Measurements from ENCODE around the gene ADK. TPM values are rescaled to one million over a fixed set of nuclear protein-coding genes. Genes with fewer than 3 reads are reported as not detected.

ADK gene
- total RNA-seq, 2 experiments from 2014 or later = 26.4 to 31.1 TPM

- Histone ChIP-seq H3K9me2 (ENCODE audit: insufficient read depth, low read length) (no peaks in the 10 kb centered on the region), H2AFZ (ENCODE audit: low read length) (no peak overlapping the region), H3K36me3 (ENCODE audit: insufficient read depth, low read length) (no peaks in the 10 kb centered on the region), H4K20me1 (ENCODE audit: insufficient read depth, low read length) (no peaks in the 10 kb centered on the region), H3K27ac (ENCODE audit: low read depth, low read length, poor library complexity, severe bottlenecking) (no peak overlapping the region), H3K79me2 (ENCODE audit: insufficient read depth, low read depth, low read length) (no peaks in the 10 kb centered on the region), H3K4me3 (ENCODE audit: low read depth, low read length, poor library complexity, severe bottlenecking) (no peak overlapping the region), H3K9me3 (ENCODE audit: low read length) (no peaks in the 10 kb centered on the region), H3K4me1 (ENCODE audit: insufficient read depth, low read length, poor library complexity, severe bottlenecking) (no peaks in the 10 kb centered on the region), H3K4me2 (ENCODE audit: low read length) (no peak overlapping the region)
- intact Hi-C loops (cut with micrococcal nuclease; ENCODE audit: unreplicated experiment) = no loop called here
- no peak for DNase-seq (ENCODE audit: low spot score)
- POLR2A ChIA-PET = interaction anchor here (0.5 to 0.8 kb wide), 2 partner anchors 222 to 1976 kb away, joined by 3 to 5 read pairs; no protein-coding TSS in a partner anchor
- CTCF ChIA-PET (ENCODE audit: unreplicated experiment) = no interaction called here
- TF ChIP-seq EZH2phosphoT487 (IDR thresholded peaks at IDR 0.05; ENCODE audit: borderline replicate concordance, low read depth, low read length) = no peak
- TF ChIP-seq CTCF (conservative IDR thresholded peaks at IDR 0.05; ENCODE audit: low read length) = no peak
- no TSS peak for BruUV-seq (replicated peaks)
Observed at GRCh38 chr10:74388801-74389200, 237.8 kb downstream of the ADK start.

- Histone ChIP-seq H2AFZ (ENCODE audit: low read length) (no peak overlapping the region), H3K4me2 (ENCODE audit: low read length) (no peak overlapping the region), H3K36me3 (ENCODE audit: insufficient read depth, low read length) (no peaks in the 10 kb centered on the region), H4K20me1 (ENCODE audit: insufficient read depth, low read length) (no peaks in the 10 kb centered on the region), H3K4me1 (ENCODE audit: insufficient read depth, low read length, poor library complexity, severe bottlenecking) (no peaks in the 10 kb centered on the region), H3K9me3 (ENCODE audit: low read length) (no peaks in the 10 kb centered on the region), H3K27ac (ENCODE audit: low read depth, low read length, poor library complexity, severe bottlenecking) (no peak overlapping the region), H3K9me2 (ENCODE audit: insufficient read depth, low read length) (no peaks in the 10 kb centered on the region), H3K4me3 (ENCODE audit: low read depth, low read length, poor library complexity, severe bottlenecking) (no peak overlapping the region), H3K79me2 (ENCODE audit: insufficient read depth, low read depth, low read length) (no peaks in the 10 kb centered on the region)
- DNase-seq (ENCODE audit: low spot score) = no peak
- ChIA-PET CTCF (ENCODE audit: unreplicated experiment) (no interaction called here), POLR2A (interaction anchor here (0.6 kb wide), 1 partner anchor 225 kb away, joined by 3 read pairs; no protein-coding TSS in a partner anchor)
- intact Hi-C loops (cut with micrococcal nuclease; ENCODE audit: unreplicated experiment) = no loop called here
- no peak for TF ChIP-seq EZH2phosphoT487 (IDR thresholded peaks at IDR 0.05; ENCODE audit: borderline replicate concordance, low read depth, low read length)
- TF ChIP-seq CTCF (conservative IDR thresholded peaks at IDR 0.05; ENCODE audit: low read length) = no peak
- no TSS peak for BruUV-seq (replicated peaks)
Observed at GRCh38 chr10:74391786-74392185, 240.8 kb downstream of the ADK start.

- H2AFZ ChIP-seq (ENCODE audit: low read length) = no peak overlapping the region
- POLR2A ChIA-PET = no interaction called here
- no peaks in the 10 kb centered on the region for H3K9me3 ChIP-seq (ENCODE audit: low read length)
- no peak overlapping the region for H3K4me2 ChIP-seq (ENCODE audit: low read length)
- intact Hi-C loops (cut with micrococcal nuclease; ENCODE audit: unreplicated experiment) = no loop called here
- no peaks in the 10 kb centered on the region for H3K4me1 ChIP-seq (ENCODE audit: insufficient read depth, low read length, poor library complexity, severe bottlenecking)
- H3K9me2 ChIP-seq (ENCODE audit: insufficient read depth, low read length) = no peaks in the 10 kb centered on the region
- no peaks in the 10 kb centered on the region for H3K36me3 ChIP-seq (ENCODE audit: insufficient read depth, low read length)
- H3K27ac ChIP-seq (ENCODE audit: low read depth, low read length, poor library complexity, severe bottlenecking) = no peak overlapping the region
- DNase-seq (ENCODE audit: low spot score) = no peak
- no peak overlapping the region for H3K4me3 ChIP-seq (ENCODE audit: low read depth, low read length, poor library complexity, severe bottlenecking)
- no peaks in the 10 kb centered on the region for H3K79me2 ChIP-seq (ENCODE audit: insufficient read depth, low read depth, low read length)
- no TSS peak for BruUV-seq (replicated peaks)
- CTCF ChIA-PET (ENCODE audit: unreplicated experiment) = no interaction called here
- no peaks in the 10 kb centered on the region for H4K20me1 ChIP-seq (ENCODE audit: insufficient read depth, low read length)
- no peak for TF ChIP-seq EZH2phosphoT487 (IDR thresholded peaks at IDR 0.05; ENCODE audit: borderline replicate concordance, low read depth, low read length)
- TF ChIP-seq CTCF (conservative IDR thresholded peaks at IDR 0.05; ENCODE audit: low read length) = no peak
Observed at GRCh38 chr10:74394416-74394969, 243.5 kb downstream of the ADK start.

Data from OCI-LY7 (cell line).